HG03025 (cell line): Measurements from ENCODE around the gene OR7E24.
"Not testable (repeated sequence)": the region's sequence is repeated elsewhere in the genome, so short reads cannot be mapped to it uniquely, and the experiment has no call there.

Experiments used
- ATAC-seq: cut with Tn5 transposase; IDR thresholded peaks from one replicate; pipeline ENCODE4 v1.9.1; 2021; ENCODE audit warnings: mild to moderate bottlenecking, moderate library complexity; ENCODE audit not compliant: unreplicated experiment, low FRiP score

OR7E24 gene

DNA sequence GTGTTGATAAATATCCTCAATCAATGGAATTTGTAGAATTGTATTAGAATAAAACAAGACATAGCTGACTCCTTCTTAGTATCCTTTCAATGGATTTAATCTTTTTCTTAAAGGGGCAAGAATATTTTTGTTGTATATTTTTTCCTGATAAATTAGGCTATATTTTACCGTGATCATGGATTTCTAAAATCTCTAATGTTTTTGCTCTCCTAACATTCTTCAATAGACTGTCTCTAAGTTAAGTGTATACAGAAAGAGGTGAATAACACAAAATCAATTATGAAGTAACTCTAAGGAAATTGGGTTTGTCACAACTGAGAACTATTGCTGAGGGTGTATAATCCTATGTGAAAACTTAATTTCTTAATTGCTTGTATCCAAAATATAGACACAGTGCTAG, at the start of gene OR7E24:
TSS of gene OR7E24 (plus strand) at position 301 of the 400 bp plus-strand sequence. CDS start 114 bp downstream, outside the sequence.
- ATAC-seq: no peak

DNA sequence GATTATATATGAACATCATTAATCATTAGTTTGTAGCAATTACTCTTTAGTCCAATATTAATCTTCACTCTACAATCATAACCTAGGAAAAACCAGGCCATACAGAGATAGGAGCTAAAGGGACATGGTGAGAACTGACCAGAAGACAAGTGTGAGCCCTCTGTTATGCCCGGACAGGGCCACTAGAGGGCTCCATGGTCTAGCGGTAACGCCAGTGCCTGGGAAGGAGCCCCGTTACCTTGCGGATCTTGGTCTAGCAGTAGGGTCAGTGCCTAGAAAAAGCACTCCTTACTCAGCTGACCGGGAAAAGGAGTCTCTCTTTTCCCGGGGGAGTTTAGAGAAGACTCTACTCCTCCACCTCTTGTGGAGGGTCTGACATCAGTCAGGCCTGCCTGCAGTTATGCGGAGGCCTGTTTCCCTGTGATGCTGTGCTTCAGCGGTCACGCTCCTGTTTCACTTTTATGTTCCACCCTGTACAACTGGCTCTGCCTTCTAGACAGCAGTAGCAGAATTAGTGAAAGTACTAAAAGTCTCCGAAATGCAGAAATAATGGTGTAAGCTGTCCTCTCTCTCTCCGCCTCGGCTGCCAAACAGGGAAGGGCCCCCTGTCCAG, 45.1 kb upstream of the OR7E24 start:
- ATAC-seq: no peak

DNA sequence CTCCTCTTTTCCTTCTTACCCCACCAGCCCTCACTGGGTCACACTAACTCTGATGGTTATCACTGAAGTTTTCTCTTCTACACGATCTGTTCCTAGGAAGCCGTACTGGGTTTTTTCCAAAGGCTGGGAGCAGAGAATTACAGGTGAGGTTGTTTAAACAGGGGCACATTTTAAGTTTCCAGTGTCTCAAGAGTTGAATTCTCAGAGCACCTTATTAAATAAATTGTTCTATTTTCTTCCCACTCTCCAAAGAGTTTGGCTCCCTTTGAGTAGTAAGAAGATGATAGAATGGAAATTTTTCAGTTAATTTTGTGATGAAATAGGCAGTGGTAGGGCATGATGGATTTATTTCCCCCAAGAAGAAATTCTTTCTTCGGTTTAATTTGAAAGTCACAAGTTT, 31.2 kb upstream of the OR7E24 start, which contains the start of gene OR7D4:
TSS of gene OR7D4 (minus strand) at position 101 of the 400 bp plus-strand sequence. CDS start 4,752 bp downstream, outside the sequence.
- no peak for ATAC-seq

DNA sequence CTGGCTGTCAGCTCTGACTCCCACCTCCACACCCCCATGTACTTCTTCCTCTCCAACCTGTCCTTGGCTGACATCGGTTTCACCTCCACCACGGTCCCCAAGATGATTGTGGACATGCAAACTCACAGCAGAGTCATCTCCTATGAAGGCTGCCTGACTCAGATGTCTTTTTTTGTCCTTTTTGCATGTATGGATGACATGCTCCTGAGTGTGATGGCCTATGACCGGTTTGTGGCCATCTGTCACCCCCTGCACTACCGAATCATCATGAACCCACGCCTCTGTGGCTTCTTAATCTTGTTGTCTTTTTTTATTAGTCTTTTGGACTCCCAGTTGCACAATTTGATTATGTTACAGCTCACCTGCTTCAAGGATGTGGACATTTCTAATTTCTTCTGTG, 506 bp downstream of the OR7E24 start:
- no peak for ATAC-seq

DNA sequence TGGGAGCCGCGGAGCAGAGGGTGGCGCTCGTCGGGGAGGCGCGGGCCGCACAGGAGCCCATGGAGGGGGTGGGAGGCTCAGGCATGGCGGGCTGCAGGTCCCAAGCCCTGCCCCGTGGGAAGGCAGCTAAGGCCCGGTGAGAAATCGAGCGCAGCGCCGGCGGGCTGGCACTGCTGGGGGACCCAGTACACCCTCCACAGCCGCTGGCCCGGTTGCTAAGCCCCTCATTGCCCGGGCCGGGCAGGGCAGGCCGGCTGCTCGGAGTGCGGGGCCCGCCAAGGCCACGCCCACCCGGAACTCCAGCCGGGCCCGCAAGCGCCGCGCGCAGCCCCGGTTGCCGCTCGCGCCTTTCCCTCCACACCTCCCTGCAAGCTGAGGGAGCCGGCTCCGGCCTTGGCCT, 32.8 kb downstream of the OR7E24 start:
- ATAC-seq: not testable (repeated sequence)

DNA sequence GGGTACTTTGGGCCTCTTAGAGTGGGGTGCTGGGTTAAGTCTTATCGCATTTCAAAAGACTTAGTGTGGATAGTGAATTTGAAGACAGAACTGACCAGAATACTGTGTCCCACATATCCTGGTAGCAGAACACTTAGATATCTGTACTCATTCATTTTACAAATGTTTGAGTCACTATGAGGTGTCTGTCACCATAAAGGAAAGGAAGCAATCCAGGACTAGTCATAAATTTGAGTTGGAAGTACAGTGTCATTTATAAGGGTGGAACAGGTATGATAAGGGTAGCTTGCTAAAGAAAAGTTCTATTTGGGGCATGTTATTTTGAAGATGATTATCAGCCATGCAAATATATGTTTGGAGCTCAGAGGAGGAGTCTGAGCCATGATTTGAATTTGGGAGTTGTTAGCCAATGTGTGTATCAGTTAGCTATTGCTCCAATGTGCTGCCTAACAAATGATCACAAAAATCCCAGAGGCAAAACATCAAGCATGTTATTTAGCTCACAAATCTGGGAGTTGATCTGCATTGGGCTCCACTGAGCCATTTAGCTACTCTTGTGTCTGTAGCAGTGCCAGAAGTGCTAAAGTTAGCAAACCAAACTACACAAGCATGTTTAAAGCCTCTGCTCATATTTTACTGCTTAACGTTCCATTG, 38.6 kb downstream of the OR7E24 start:
- ATAC-seq: no peak

DNA sequence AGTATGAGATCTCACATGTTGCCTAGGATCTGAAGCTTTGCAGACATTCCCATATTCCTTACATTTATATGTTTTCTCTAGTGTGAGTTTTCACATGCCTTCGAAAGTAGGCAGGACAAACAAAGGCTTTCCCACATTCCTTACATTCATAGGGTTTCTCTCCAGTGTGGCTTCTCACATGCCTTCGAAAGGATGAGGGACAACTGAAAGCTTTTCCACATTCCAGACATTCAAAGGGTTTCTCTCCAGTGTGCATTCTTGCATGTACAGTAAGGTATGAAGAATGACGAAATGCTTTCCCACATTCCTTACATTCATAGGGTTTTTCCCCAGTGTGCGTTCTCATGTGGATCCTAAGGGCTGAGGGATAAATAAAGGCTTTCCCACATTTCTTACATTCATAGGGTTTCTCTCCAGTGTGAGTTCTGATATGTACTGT, 44.7 kb downstream of the OR7E24 start:
- no peak for ATAC-seq

DNA sequence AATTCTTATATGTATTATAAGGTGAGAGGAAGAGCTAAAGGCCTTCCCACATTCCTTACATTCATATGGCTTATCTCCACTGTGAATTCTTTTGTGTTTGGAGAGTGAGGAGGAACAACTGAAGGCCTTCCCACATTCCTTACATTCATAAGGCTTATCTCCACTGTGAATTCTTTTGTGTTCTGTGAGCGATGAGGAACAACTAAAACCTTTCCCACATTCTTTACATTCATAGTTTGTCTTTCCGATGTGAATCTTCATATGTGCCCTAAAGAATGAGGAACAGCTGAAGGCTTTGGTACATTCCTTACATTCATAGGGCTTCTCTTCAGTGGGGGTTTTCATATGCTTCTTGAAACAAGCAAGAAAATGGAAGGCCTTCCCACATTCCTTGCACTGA, 45.6 kb downstream of the OR7E24 start:
- no peak for ATAC-seq
